Rectal smooth muscle tissue (tissue), 1 donor: ENCODE data around the gene MRAP2.
"Not testable (repeated sequence)": the region's sequence is repeated elsewhere in the genome, so short reads cannot be mapped to it uniquely, and the experiment has no call there.

Source experiments
- H3K27ac ChIP-seq: one replicate; pipeline ENCODE4 v1.7.0; 2013; ENCODE audit warnings: low read depth, low read length, inconsistent platforms
- H3K27me3 ChIP-seq: one replicate; pipeline ENCODE4 v1.7.0; 2013; ENCODE audit warnings: low read length; ENCODE audit not compliant: control insufficient read depth, insufficient read depth
- H3K36me3 ChIP-seq: one replicate; pipeline ENCODE4 v1.7.0; 2013; ENCODE audit warnings: low read length; ENCODE audit not compliant: control insufficient read depth, insufficient read depth
- H3K4me1 ChIP-seq: one replicate; pipeline ENCODE4 v1.7.0; 2013; ENCODE audit warnings: low read length; ENCODE audit not compliant: control insufficient read depth, insufficient read depth
- H3K4me3 ChIP-seq: one replicate; pipeline ENCODE4 v1.7.0; 2013; ENCODE audit warnings: low read length
- H3K9ac ChIP-seq: one replicate; pipeline ENCODE4 v1.7.0; 2013; ENCODE audit warnings: low read length

MRAP2 gene

GRCh38 chr6:84065693-84066290 lies 32.2 kb downstream of the MRAP2 start:
- no peaks in the 10 kb centered on the region for H3K4me1 ChIP-seq
- H3K9ac ChIP-seq = no peak overlapping the region
- no peaks in the 10 kb centered on the region for H3K27me3 ChIP-seq
- no peak overlapping the region for H3K4me3 ChIP-seq
- no peaks in the 10 kb centered on the region for H3K36me3 ChIP-seq
- H3K27ac ChIP-seq = no peak overlapping the region

- H3K9ac ChIP-seq = no peak overlapping the region
- no peaks in the 10 kb centered on the region for H3K4me1 ChIP-seq
- H3K36me3 ChIP-seq = no peaks in the 10 kb centered on the region
- H3K4me3 ChIP-seq = no peak overlapping the region
- no peak overlapping the region for H3K27ac ChIP-seq
- no peaks in the 10 kb centered on the region for H3K27me3 ChIP-seq
Observed at GRCh38 chr6:84066536-84066935, 33.0 kb downstream of the MRAP2 start.

GRCh38 chr6:84068873-84069272 lies 35.3 kb downstream of the MRAP2 start:
- H3K36me3 ChIP-seq, H3K27me3 ChIP-seq, H3K27ac ChIP-seq, H3K9ac ChIP-seq, H3K4me3 ChIP-seq, H3K4me1 ChIP-seq: not testable (repeated sequence)

DNA sequence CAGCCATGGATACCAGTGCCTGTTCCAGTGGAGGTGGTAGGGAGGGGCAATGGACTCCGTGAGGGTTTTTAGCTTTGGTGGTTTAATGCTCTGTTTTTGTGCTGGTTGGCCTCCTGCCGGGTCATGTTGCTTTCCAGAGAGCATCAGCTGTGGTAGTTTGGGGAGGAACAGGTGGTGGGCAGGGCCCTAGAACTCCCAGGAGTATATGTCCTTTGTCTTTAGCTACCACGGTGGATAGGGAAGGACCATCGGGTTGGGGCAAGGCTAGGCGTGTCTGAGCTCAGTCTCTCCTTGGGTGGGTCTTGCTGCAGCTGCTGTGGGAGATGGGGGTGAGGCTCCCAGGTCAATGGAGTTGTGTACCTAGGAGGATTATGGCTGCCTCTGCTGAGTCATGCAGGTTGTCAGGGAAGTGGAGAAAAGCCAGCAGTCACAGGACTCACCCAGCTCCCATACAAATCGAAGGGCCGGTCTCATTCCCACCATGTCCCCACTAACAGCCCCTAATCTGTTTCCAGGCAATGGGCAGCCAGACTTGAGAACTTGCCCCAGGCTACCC lies 38.9 kb downstream of the MRAP2 start:
- H3K36me3 ChIP-seq = no peaks in the 10 kb centered on the region
- H3K27me3 ChIP-seq = no peaks in the 10 kb centered on the region
- no peak overlapping the region for H3K9ac ChIP-seq
- no peaks in the 10 kb centered on the region for H3K4me1 ChIP-seq
- H3K4me3 ChIP-seq = no peak overlapping the region
- H3K27ac ChIP-seq = no peak overlapping the region

DNA sequence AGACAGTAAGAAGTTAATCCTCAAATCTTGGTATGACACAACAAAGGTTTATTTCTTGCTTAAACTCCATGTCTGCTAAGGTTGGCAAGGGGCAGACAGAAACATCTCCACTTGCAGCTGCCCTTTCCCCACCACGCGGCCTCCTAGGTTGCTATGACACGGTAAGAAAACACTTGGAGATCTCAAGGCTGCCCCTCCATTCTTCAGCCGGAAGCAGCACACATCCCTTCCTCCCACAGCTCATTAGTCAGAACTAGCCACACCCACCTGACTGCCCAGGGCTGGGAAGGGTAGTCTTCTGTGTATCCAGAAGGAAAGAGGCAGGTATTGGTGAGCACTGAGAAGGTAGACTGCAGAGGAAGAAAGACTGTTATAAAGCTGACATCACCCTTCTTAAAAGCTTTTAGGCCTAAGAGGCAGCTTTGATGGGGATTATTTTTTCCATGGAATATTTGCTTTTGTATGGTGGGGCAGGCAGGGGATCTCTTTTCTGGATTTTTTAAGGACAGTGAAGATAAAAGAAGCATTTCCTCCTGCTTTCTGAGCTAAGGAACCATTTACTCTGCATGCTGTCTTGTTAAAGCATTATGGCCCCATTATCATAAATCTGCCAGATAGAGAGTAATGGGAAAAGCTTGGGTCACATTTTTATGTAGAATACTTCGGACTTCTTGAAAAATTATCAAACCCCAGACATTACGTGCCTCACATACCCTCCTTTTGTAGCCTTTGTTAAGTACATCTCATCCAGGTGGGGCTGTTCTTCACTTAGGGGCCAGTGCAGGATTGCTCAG lies 41.6 kb downstream of the MRAP2 start:
- Histone ChIP-seq H3K27me3 (no peaks in the 10 kb centered on the region), H3K4me3 (no peak overlapping the region), H3K9ac (no peak overlapping the region), H3K27ac (no peak overlapping the region), H3K4me1 (no peaks in the 10 kb centered on the region), H3K36me3 (no peaks in the 10 kb centered on the region)

DNA sequence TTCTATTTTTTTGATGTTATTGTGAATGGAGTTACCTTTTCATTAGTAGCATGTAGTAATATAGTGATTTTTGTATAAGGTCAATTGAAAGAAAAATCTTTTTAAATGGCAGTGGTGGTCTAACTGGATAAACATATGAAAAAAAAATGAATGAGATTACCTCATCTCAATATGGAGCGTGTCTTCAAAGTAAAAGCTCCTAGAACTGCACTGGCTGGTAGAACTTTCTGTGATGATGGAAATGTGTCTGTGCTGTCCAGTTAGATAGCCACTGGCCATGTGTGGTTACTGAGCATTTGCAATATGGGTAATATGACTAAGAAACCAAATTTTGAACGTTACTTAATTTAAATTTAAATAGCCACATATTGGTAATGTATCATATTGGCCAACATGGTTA lies 44.1 kb downstream of the MRAP2 start:
- Histone ChIP-seq H3K4me3 (no peak overlapping the region), H3K9ac (no peak overlapping the region), H3K36me3 (no peaks in the 10 kb centered on the region), H3K27ac (no peak overlapping the region), H3K27me3 (no peaks in the 10 kb centered on the region), H3K4me1 (no peaks in the 10 kb centered on the region)

GRCh38 chr6:84078335-84078734 lies 44.8 kb downstream of the MRAP2 start:
- Histone ChIP-seq H3K36me3 (no peaks in the 10 kb centered on the region), H3K9ac (no peak overlapping the region), H3K4me1 (no peaks in the 10 kb centered on the region), H3K27me3 (no peaks in the 10 kb centered on the region), H3K27ac (no peak overlapping the region), H3K4me3 (no peak overlapping the region)

DNA sequence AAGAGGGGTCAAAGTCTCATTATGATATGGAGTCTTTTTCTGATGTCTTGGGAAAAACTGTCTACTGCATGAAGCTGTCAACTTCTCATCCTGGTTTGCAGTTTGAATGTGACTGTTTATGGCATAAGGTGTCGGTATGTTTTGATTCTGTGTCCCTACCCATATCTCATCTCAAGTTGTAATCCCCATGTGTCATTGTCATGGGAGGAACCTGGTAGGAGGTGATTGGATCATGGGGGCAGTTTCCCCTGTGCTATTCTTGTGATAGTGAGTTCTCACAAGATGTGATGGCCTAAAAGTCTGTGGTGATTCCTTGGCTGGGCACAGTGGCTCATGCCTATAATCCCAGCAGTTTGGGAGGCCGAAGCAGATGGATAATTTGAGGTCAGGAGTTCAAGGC lies 47.6 kb downstream of the MRAP2 start:
- H3K9ac ChIP-seq = no peak overlapping the region
- no peak overlapping the region for H3K4me3 ChIP-seq
- no peak overlapping the region for H3K27ac ChIP-seq
- no peaks in the 10 kb centered on the region for H3K4me1 ChIP-seq
- no peaks in the 10 kb centered on the region for H3K36me3 ChIP-seq
- no peaks in the 10 kb centered on the region for H3K27me3 ChIP-seq

GRCh38 chr6:84082689-84083265 lies 49.2 kb downstream of the MRAP2 start:
- no peaks in the 10 kb centered on the region for H3K4me1 ChIP-seq
- no peaks in the 10 kb centered on the region for H3K27me3 ChIP-seq
- H3K4me3 ChIP-seq = no peak overlapping the region
- no peaks in the 10 kb centered on the region for H3K36me3 ChIP-seq
- no peak overlapping the region for H3K9ac ChIP-seq
- no peak overlapping the region for H3K27ac ChIP-seq

DNA sequence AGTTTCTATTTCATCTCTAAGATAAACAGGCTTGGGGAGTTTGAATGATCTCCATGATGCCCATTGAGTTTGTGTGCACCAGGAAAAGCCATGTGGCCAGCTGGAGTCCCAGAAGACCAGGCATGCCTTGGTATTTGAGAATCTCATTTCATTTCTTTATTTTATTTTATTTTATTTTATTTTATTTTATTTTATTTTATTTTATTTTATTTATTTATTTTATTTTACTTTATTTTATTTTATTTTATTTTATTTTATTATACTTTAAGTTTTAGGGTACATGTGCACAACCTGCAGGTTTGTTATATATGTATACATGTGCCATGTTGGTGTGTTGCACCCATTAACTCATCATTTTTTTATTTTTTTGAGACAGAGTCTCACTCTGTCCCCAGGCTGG lies 51.1 kb downstream of the MRAP2 start:
- not testable (repeated sequence) for H3K36me3 ChIP-seq, H3K4me1 ChIP-seq, H3K4me3 ChIP-seq, H3K9ac ChIP-seq, H3K27me3 ChIP-seq, H3K27ac ChIP-seq

DNA sequence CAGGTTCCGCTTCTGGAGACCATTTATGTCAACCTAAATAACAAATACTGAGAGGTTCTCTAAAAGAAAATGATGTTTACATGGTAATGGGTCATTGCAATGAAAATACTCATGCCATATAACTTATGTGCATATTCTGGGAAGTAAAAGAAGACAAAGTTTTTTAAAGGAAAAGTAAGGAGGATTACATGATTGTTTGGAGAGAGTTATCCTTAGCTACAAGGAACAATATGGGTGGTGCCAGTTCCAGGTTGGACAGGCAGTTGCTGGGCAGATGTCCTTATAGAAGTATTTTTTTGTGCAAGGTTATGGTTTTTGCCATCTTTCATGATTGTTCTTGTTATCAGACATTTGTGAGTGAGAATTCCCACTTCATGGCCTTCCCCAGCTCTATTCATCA lies 52.5 kb downstream of the MRAP2 start:
- no peaks in the 10 kb centered on the region for H3K4me1 ChIP-seq
- H3K27ac ChIP-seq = no peak overlapping the region
- no peaks in the 10 kb centered on the region for H3K36me3 ChIP-seq
- H3K9ac ChIP-seq = no peak overlapping the region
- no peak overlapping the region for H3K4me3 ChIP-seq
- H3K27me3 ChIP-seq = no peaks in the 10 kb centered on the region

GRCh38 chr6:84086545-84087429 lies 53.2 kb downstream of the MRAP2 start:
- no peaks in the 10 kb centered on the region for H3K4me1 ChIP-seq
- H3K27ac ChIP-seq = no peak overlapping the region
- H3K9ac ChIP-seq = no peak overlapping the region
- H3K4me3 ChIP-seq = no peak overlapping the region
- no peaks in the 10 kb centered on the region for H3K36me3 ChIP-seq
- no peaks in the 10 kb centered on the region for H3K27me3 ChIP-seq
